ENCODE data around the gene ZNF143.

ZNF143 gene

DNA sequence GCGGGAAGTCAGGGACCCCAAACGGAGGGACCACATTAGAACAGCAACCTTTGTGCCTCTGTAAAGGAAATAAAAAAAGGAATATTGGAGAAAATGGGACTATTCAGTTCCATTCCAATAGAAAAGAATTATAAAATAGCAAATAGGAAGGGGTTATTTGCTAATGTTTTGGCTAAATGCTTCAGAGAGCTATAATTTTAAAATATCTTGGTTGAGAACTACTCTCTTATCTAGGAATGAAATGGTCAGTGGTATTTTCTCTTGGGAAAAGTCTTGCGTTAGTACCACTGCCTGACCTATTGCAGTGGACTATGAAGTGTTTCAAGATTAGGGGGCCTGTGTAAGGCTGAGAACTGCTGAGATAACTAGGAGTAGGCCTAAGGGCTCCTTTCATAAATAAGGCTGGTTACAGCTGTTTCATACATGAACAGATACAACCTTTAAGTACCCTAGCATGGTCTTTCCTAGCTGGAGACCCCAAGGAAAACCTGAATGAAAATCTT is 105.8 kb downstream of the ZNF143 start:
- Histone ChIP-seq H3K4me1 (ENCODE audit: insufficient read depth, poor library complexity, severe bottlenecking) (peaks cover 43% of the 10 kb centered on the region), H3K4me3 (ENCODE audit: severe bottlenecking) (no peak overlapping the region), H3K27ac (ENCODE audit: poor library complexity, severe bottlenecking) (peak overlapping the region; percentile 97), H3K36me3 (ENCODE audit: low read depth) (no peaks in the 10 kb centered on the region), H3K9me3 (ENCODE audit: severe bottlenecking) (no peaks in the 10 kb centered on the region), H3K27me3 (ENCODE audit: insufficient read depth, poor library complexity, severe bottlenecking) (no peaks in the 10 kb centered on the region)
- TF ChIP-seq, protein P1, sequence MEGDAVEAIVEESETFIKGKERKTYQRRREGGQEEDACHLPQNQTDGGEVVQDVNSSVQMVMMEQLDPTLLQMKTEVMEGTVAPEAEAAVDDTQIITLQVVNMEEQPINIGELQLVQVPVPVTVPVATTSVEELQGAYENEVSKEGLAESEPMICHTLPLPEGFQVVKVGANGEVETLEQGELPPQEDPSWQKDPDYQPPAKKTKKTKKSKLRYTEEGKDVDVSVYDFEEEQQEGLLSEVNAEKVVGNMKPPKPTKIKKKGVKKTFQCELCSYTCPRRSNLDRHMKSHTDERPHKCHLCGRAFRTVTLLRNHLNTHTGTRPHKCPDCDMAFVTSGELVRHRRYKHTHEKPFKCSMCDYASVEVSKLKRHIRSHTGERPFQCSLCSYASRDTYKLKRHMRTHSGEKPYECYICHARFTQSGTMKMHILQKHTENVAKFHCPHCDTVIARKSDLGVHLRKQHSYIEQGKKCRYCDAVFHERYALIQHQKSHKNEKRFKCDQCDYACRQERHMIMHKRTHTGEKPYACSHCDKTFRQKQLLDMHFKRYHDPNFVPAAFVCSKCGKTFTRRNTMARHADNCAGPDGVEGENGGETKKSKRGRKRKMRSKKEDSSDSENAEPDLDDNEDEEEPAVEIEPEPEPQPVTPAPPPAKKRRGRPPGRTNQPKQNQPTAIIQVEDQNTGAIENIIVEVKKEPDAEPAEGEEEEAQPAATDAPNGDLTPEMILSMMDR (IDR thresholded peaks at IDR 0.05; ENCODE audit: poor library complexity, severe bottlenecking): no peak
- ATAC-seq (ENCODE audit: low read depth) (no peak), DNase-seq (ENCODE audit: low spot score) (no peak)

DNA sequence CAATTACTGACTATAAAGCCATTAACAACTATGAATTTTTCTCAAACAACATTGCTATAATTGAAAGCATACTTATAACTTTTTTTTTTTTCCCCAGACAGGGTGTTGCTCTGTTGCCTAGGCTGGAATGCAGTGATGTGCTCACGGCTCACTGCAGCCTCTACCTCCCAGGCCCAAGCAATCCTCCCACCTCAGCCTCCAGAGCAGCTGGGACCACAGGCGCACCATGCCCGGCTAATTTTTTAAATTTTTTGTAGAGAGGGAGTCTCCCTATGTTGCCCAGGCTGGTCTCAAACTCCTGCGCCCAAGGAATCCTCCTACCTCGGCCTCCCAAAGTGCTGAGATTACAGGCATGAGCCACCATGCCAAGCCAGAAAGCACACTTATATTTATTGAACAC is 106.6 kb downstream of the ZNF143 start:
- H3K36me3 ChIP-seq (ENCODE audit: low read depth): no peaks in the 10 kb centered on the region
- no peak for ATAC-seq (ENCODE audit: low read depth)
- H3K27me3 ChIP-seq (ENCODE audit: insufficient read depth, poor library complexity, severe bottlenecking): no peaks in the 10 kb centered on the region
- no peaks in the 10 kb centered on the region for H3K9me3 ChIP-seq (ENCODE audit: severe bottlenecking)
- H3K27ac ChIP-seq (ENCODE audit: poor library complexity, severe bottlenecking): peak overlapping the region; percentile 97
- H3K4me3 ChIP-seq (ENCODE audit: severe bottlenecking): no peak overlapping the region
- TF ChIP-seq, protein P1 (IDR thresholded peaks at IDR 0.05; ENCODE audit: poor library complexity, severe bottlenecking): no peak
- no peak for DNase-seq (ENCODE audit: low spot score)
- peaks cover 43% of the 10 kb centered on the region for H3K4me1 ChIP-seq (ENCODE audit: insufficient read depth, poor library complexity, severe bottlenecking)

DNA sequence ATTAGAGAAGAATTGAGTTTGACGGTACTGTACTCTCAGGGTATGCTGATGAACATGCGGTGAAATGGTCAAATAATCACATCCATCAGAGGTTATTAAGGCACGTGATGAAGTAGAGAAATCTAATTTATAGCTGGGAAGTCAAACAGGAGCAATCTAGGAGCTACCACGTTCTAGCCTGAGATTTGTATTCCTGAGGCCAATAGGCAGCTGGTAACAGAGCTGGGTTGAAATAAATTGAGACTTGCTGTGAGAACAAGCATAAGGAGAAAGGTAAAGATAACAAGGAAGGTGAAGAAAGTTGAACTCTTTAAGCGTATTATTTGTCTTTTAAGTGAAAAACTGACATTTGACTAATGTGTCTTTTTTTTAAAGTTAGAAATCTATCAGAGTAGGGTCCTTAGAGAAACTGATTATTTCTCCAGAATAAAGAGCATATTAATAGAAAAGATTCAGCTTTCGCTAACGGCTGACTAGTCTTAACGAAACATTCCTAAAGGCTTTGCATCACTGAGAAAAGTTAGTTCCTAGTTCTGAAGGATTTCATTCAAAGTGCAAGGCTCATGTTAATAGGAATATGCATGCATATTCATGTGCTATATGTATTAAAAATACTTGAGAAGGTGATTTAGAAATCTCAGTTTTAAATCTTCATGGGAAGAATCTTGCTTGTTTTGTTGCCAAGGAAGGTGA is 107.5 kb downstream of the ZNF143 start:
- ATAC-seq (ENCODE audit: low read depth) (no peak), DNase-seq (ENCODE audit: low spot score) (no peak)
- H3K4me3 ChIP-seq (ENCODE audit: severe bottlenecking): no peak overlapping the region
- H3K9me3 ChIP-seq (ENCODE audit: severe bottlenecking): no peaks in the 10 kb centered on the region
- H3K36me3 ChIP-seq (ENCODE audit: low read depth): no peaks in the 10 kb centered on the region
- TF ChIP-seq, protein P1 (IDR thresholded peaks at IDR 0.05; ENCODE audit: poor library complexity, severe bottlenecking): no peak
- H3K4me1 ChIP-seq (ENCODE audit: insufficient read depth, poor library complexity, severe bottlenecking): peaks cover 43% of the 10 kb centered on the region
- peak overlapping the region; percentile 97 for H3K27ac ChIP-seq (ENCODE audit: poor library complexity, severe bottlenecking)
- no peaks in the 10 kb centered on the region for H3K27me3 ChIP-seq (ENCODE audit: insufficient read depth, poor library complexity, severe bottlenecking)

DNA sequence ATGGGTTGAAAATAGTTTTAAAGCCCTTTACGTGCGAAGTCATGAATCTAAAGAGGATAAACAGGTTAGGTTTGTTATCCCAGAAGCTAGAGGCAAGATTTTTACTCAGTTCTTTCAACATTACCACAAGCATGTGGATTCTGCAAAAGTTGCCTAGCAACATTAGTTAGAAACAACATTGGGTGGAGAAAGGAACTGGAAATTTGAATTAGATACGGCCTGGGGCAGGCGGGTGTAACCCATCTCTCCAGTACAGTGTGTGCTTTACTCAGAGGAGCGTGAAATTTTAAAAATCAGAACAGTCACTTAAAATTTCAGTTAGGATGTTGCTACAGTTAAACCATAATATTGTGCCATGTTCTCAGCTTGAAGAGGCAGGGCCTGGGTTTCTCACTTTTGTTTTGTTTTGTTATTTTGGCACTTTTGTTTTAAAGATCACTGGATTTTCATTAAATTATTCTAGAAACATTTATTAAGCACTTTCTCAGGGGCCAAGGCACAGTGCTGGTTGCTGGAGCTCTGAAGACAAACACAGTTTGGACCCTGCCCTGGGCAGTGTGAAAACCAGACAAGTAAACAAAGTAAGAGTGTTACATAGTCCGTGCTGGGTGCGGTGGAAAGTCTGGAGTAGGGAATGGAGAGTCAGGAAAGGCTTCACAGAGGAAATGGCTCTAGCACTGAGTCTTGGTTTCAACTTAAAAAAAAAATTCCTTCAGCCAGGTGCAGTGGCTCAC is 108.2 kb downstream of the ZNF143 start:
- TF ChIP-seq, protein P1 (IDR thresholded peaks at IDR 0.05; ENCODE audit: poor library complexity, severe bottlenecking): no peak
- Histone ChIP-seq H3K36me3 (ENCODE audit: low read depth) (no peaks in the 10 kb centered on the region), H3K27ac (ENCODE audit: poor library complexity, severe bottlenecking) (peak overlapping the region; percentile 97), H3K9me3 (ENCODE audit: severe bottlenecking) (no peaks in the 10 kb centered on the region), H3K4me3 (ENCODE audit: severe bottlenecking) (no peak overlapping the region), H3K4me1 (ENCODE audit: insufficient read depth, poor library complexity, severe bottlenecking) (peaks cover 43% of the 10 kb centered on the region), H3K27me3 (ENCODE audit: insufficient read depth, poor library complexity, severe bottlenecking) (no peaks in the 10 kb centered on the region)
- no peak for DNase-seq (ENCODE audit: low spot score)
- peak; percentile 53 for ATAC-seq (ENCODE audit: low read depth)

Data from RWPE2 (cell line).